HL-60/S4 (cell line): ENCODE data around the gene TK1.

ENCODE experiments used
- in situ Hi-C: fragments of 300-500 bp; cut with MboI; formaldehyde crosslinking; loops from 2 replicates; pipeline ENCODE4 v1.14.3; 2022; ENCODE audit warnings: low sequenced_read_pairs

TK1 gene

GRCh38 chr17:78223061-78223460 lies 36.2 kb upstream of the TK1 start:
- in situ Hi-C loops = no loop called here

- in situ Hi-C loops = no loop called here
These were observed 32.7 kb upstream of the TK1 start for GRCh38 chr17:78219396-78220150.

GRCh38 chr17:78214706-78215061 lies 27.8 kb upstream of the TK1 start:
- in situ Hi-C loops = no loop called here

GRCh38 chr17:78214016-78214705 lies 27.3 kb upstream of the TK1 start, which contains the start of gene BIRC5:
Gene BIRC5, plus strand, starts transcription at chr17:78214253. Its CDS starts 64 bp downstream, at chr17:78214317.
- in situ Hi-C loops = no loop called here

- in situ Hi-C loops = no loop called here
These were observed 24.2 kb upstream of the TK1 start for GRCh38 chr17:78211032-78211431.

GRCh38 chr17:78210111-78210510 lies 23.3 kb upstream of the TK1 start:
- in situ Hi-C loops = no loop called here

- in situ Hi-C loops = no loop called here
These were observed 21.6 kb upstream of the TK1 start for GRCh38 chr17:78208486-78208885.

GRCh38 chr17:78206298-78206697 lies 19.4 kb upstream of the TK1 start:
- in situ Hi-C loops = no loop called here

- in situ Hi-C loops = no loop called here
These were observed 18.4 kb upstream of the TK1 start for GRCh38 chr17:78205124-78205775.

GRCh38 chr17:78204387-78205123 lies 17.7 kb upstream of the TK1 start:
- in situ Hi-C loops = no loop called here

- in situ Hi-C loops = no loop called here
These were observed 15.8 kb upstream of the TK1 start for GRCh38 chr17:78202666-78203065.

- in situ Hi-C loops = no loop called here
These were observed 13.6 kb upstream of the TK1 start for GRCh38 chr17:78200451-78200850.

GRCh38 chr17:78197147-78197832 lies 10.4 kb upstream of the TK1 start:
- in situ Hi-C loops = no loop called here

- in situ Hi-C loops = no loop called here
These were observed 9.9 kb upstream of the TK1 start for GRCh38 chr17:78196716-78197115.

- in situ Hi-C loops = no loop called here
These were observed 716 bp downstream of the TK1 start for GRCh38 chr17:78185981-78186691.

GRCh38 chr17:78184868-78185267 lies 2.0 kb downstream of the TK1 start:
- in situ Hi-C loops = no loop called here

- in situ Hi-C loops = no loop called here
These were observed 2.5 kb downstream of the TK1 start for GRCh38 chr17:78184351-78184750.

GRCh38 chr17:78183916-78184315 lies 2.9 kb downstream of the TK1 start:
- in situ Hi-C loops = no loop called here

- in situ Hi-C loops = no loop called here
These were observed 4.3 kb downstream of the TK1 start for GRCh38 chr17:78182504-78182903.

GRCh38 chr17:78180508-78180907 lies 6.3 kb downstream of the TK1 start:
- in situ Hi-C loops = no loop called here
